SK-N-SH (cell line): Measurements from ENCODE around the gene C11orf91. TPM values are rescaled to one million over a fixed set of nuclear protein-coding genes. Genes with fewer than 3 reads are reported as not detected.
A peak's percentile ranks its signal among the peaks of the same experiment; 100 is the strongest.

ENCODE experiments used
- CTCF ChIA-PET: fragments of 300-600, 350-600 bp; formaldehyde crosslinking; extraction: SDS; loops from one replicate; lab custom pipeline; 2021; lab: Yijun Ruan, JAX
- POLR2A ChIA-PET: fragments of 350-600 bp; sonication (Branson Sonifier 250); formaldehyde crosslinking; extraction: SDS; loops from one replicate; lab custom pipeline; 2020; ENCODE audit warnings: antibody characterized with exemption, inconsistent platforms; lab: Yijun Ruan, JAX
- DNase-seq: peaks from one replicate; pipeline ENCODE4 v3.0.0; 2012
- H2AFZ ChIP-seq: fragments of 200-600 bp; sonication (generic); 2 replicates; pipeline ENCODE4 v1.8.1; 2016; ENCODE audit warnings: antibody characterized with exemption, mild to moderate bottlenecking, low read depth
- H3F3A ChIP-seq: fragments of 200-600 bp; sonication (generic); replicated peaks from 2 replicates; pipeline ENCODE3; 2016; ENCODE audit warnings: antibody characterized with exemption, mild to moderate bottlenecking; ENCODE audit not compliant: insufficient read depth
- H3K27ac ChIP-seq, 2 experiments: fragments of 200-500 bp in 1 of 2; fragments of 200-600 bp in 1 of 2; sonication (Bioruptor generic) in 1 of 2; sonication (generic), shearing (Covaris generic) in 1 of 2; 2 replicates each; pipeline versions ENCODE4 v1.5.1 to v1.6.1; 2014 to 2016; ENCODE audit warnings: low read depth in 2 of 2, inconsistent platforms in 1 of 2, low read length in 1 of 2, mild to moderate bottlenecking in 1 of 2, mixed read lengths in 1 of 2
- H3K27me3 ChIP-seq: fragments of 200-600 bp; sonication (generic), shearing (Covaris generic); 2 replicates; pipeline ENCODE4 v1.6.1; 2016; ENCODE audit warnings: mixed run types; ENCODE audit not compliant: insufficient read depth
- H3K36me3 ChIP-seq, 2 experiments: fragments of 200-500 bp in 1 of 2; fragments of 200-600 bp in 1 of 2; sonication (Bioruptor generic) in 1 of 2; sonication (generic) in 1 of 2; replicated peaks in 1 of 2; 2 replicates each; pipeline versions ENCODE3 to v1.5.1; 2014 to 2016; ENCODE audit warnings: low read length in 1 of 2, mild to moderate bottlenecking in 1 of 2; ENCODE audit not compliant: insufficient read depth in 2 of 2, control insufficient read depth in 1 of 2
- H3K4me1 ChIP-seq, 2 experiments: fragments of 200-500 bp in 1 of 2; fragments of 200-600 bp in 1 of 2; sonication (Bioruptor generic) in 1 of 2; sonication (generic), shearing (Covaris generic) in 1 of 2; 2 replicates each; pipeline versions ENCODE4 v1.5.1 to v1.6.1; 2014 to 2016; ENCODE audit warnings: low read depth in 1 of 2, low read length in 1 of 2, mixed run types in 1 of 2; ENCODE audit not compliant: insufficient read depth in 2 of 2, control insufficient read depth in 1 of 2
- H3K4me2 ChIP-seq: fragments of 200-600 bp; sonication (generic), shearing (Covaris generic); 2 replicates; pipeline ENCODE4 v1.6.1; 2017; ENCODE audit warnings: mixed run types
- H3K4me3 ChIP-seq, 2 experiments: fragments of 200-500 bp in 1 of 2; fragments of 200-600 bp in 1 of 2; sonication (Bioruptor generic) in 1 of 2; sonication (generic), shearing (Covaris generic) in 1 of 2; 2 replicates each; pipeline versions ENCODE4 v1.5.1 to v1.8.1; 2014 to 2016; ENCODE audit warnings: low read depth in 2 of 2, inconsistent platforms in 1 of 2, low read length in 1 of 2, mild to moderate bottlenecking in 1 of 2, mixed read lengths in 1 of 2, moderate library complexity in 1 of 2
- H3K79me2 ChIP-seq: fragments of 200-600 bp; sonication (generic); 2 replicates; pipeline ENCODE4 v1.8.1; 2017; ENCODE audit warnings: mild to moderate bottlenecking; ENCODE audit not compliant: insufficient read depth
- H3K9ac ChIP-seq: fragments of 200-600 bp; sonication (generic); 2 replicates; pipeline ENCODE4 v1.6.1; 2017; ENCODE audit warnings: mixed run types
- H3K9me2 ChIP-seq: fragments of 200-600 bp; sonication (generic); 2 replicates; pipeline ENCODE4 v1.6.1; 2017; ENCODE audit warnings: mixed run types
- H3K9me3 ChIP-seq: fragments of 200-600 bp; sonication (generic); 2 replicates; pipeline ENCODE4 v1.6.1; 2017; ENCODE audit warnings: mixed run types, mild to moderate bottlenecking, moderate library complexity
- H4K20me1 ChIP-seq: fragments of 200-600 bp; sonication (generic); 2 replicates; pipeline ENCODE4 v1.6.1; 2017; ENCODE audit warnings: mild to moderate bottlenecking, mixed run types; ENCODE audit not compliant: insufficient read depth
- CHD2 ChIP-seq: fragments of 150-350 bp; IDR thresholded peaks from 2 replicates; pipeline ENCODE4 v1.6.1; 2018; ENCODE audit warnings: low read length; ENCODE audit not compliant: partially characterized antibody
- CTCF ChIP-seq: fragments of 200-600 bp; sonication (generic); IDR thresholded peaks from 2 replicates; pipeline ENCODE4 v1.6.1; 2017; ENCODE audit warnings: antibody characterized with exemption, mild to moderate bottlenecking, moderate library complexity
- ELF1 ChIP-seq: IDR thresholded peaks from 2 replicates; pipeline ENCODE4 v1.4.0; 2012
- EP300 ChIP-seq, 2 experiments: IDR thresholded peaks; 2 replicates each; pipeline versions ENCODE4 v1.4.0 to v1.6.1; 2012; ENCODE audit warnings: borderline replicate concordance in 1 of 2, low read depth in 1 of 2, low read length in 1 of 2
- EZH2phosphoT487 ChIP-seq: fragments of 200-600 bp; sonication (generic); IDR thresholded peaks from 2 replicates; pipeline ENCODE4 v1.6.1; 2017; ENCODE audit warnings: low read depth, mixed run types, mild to moderate bottlenecking, antibody characterized with exemption, moderate library complexity, borderline replicate concordance
- FOSL2 ChIP-seq: IDR thresholded peaks from 2 replicates; pipeline ENCODE4 v1.4.0; 2012; ENCODE audit warnings: low read depth, mild to moderate bottlenecking, moderate library complexity, borderline replicate concordance
- FOXJ3 ChIP-seq: sonication (generic); formaldehyde crosslinking; IDR thresholded peaks from 2 replicates; pipeline ENCODE4 v1.5.1; 2020; ENCODE audit warnings: mild to moderate bottlenecking, missing genetic modification reagents
- GATA2 ChIP-seq: sonication (generic); formaldehyde crosslinking; IDR thresholded peaks from 2 replicates; pipeline ENCODE4 v1.5.0; 2020; ENCODE audit warnings: mild to moderate bottlenecking, missing genetic modification reagents
- MEF2A ChIP-seq: IDR thresholded peaks from 2 replicates; pipeline ENCODE4 v1.4.0; 2012; ENCODE audit warnings: low read depth, borderline replicate concordance
- NFIC ChIP-seq: IDR thresholded peaks from 2 replicates; pipeline ENCODE4 v1.4.0; 2012; ENCODE audit warnings: borderline replicate concordance
- NRF1 ChIP-seq: IDR thresholded peaks from 2 replicates; pipeline ENCODE4 v1.6.1; 2012; ENCODE audit warnings: low read depth, mild to moderate bottlenecking, low read length
- POLR2AphosphoS5 ChIP-seq: IDR thresholded peaks from 2 replicates; pipeline ENCODE4 v1.6.1; 2012; ENCODE audit warnings: low read depth, low read length
- RAD21 ChIP-seq: IDR thresholded peaks from 2 replicates; pipeline ENCODE4 v1.6.1; 2012; ENCODE audit warnings: mild to moderate bottlenecking, low read length
- RCOR1 ChIP-seq: fragments of 150-350 bp; IDR thresholded peaks from 2 replicates; pipeline ENCODE4 v1.6.1; 2017; ENCODE audit warnings: antibody characterized with exemption, low read length
- SIN3A ChIP-seq: IDR thresholded peaks from 2 replicates; pipeline ENCODE4 v1.6.1; 2012; ENCODE audit warnings: low read depth, mild to moderate bottlenecking, low read length, moderate library complexity, borderline replicate concordance
- SMC3 ChIP-seq: IDR thresholded peaks from 2 replicates; pipeline ENCODE4 v1.6.1; 2012; ENCODE audit warnings: low read depth, low read length, improper control_type of control experiment
- TAF1 ChIP-seq: IDR thresholded peaks from 2 replicates; pipeline ENCODE4 v1.6.1; 2012; ENCODE audit warnings: low read depth, mild to moderate bottlenecking, low read length, moderate library complexity, borderline replicate concordance
- WGBS: methylation state at CpG from one replicate; pipeline ENCODE4 v1.1.6; 2017; ENCODE audit warnings: low lambda C conversion rate; 5-methylcytosine and 5-hydroxymethylcytosine counted together
- polyA plus RNA-seq, 3 experiments: library from polyadenylated mRNA; depleted of rRNA; stranded (reverse); fragments of >200 nt; gene quantifications; 2 replicates each; pipeline ENCODE4 v1.2.3, GENCODE V29; 2012
- TF ChIP-seq, protein P1 (sequence below): IDR thresholded peaks from 2 replicates; pipeline ENCODE4 v1.4.0; 2012; ENCODE audit warnings: low read depth

Gene C11orf91
- polyA plus RNA-seq, 1 of the 3 experiments (the other 2 are of a cell fraction), result 0.15 TPM

- no peak overlapping the region for H3K4me3 ChIP-seq
- 89% methylated on average over 5 of the region's 5 CpGs for WGBS
- H3K27ac ChIP-seq, result peak overlapping the region in 1 of 2 experiments; percentile 98; a peak in 2 of 4 replicates
- peaks cover 62% of the 10 kb centered on the region for H3F3A ChIP-seq
- TF ChIP-seq NRF1 (no peak), MEF2A (no peak), EZH2phosphoT487 (no peak), NFIC (no peak), EP300 (IDR thresholded peaks at IDR 0.05; ENCODE audit: borderline replicate concordance in 1 of 2, low read depth in 1 of 2, low read length in 1 of 2) (no peak), GATA2 (CRISPR knock-in tag) (no peak), SMC3 (no peak), TAF1 (no peak), POLR2AphosphoS5 (no peak), CHD2 (no peak), SIN3A (no peak), FOXJ3 (CRISPR knock-in tag) (no peak), RAD21 (no peak), ELF1 (no peak), CTCF (no peak), RCOR1 (no peak), FOSL2 (no peak)
- TF ChIP-seq, protein P1, sequence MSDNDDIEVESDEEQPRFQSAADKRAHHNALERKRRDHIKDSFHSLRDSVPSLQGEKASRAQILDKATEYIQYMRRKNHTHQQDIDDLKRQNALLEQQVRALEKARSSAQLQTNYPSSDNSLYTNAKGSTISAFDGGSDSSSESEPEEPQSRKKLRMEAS, result no peak
- no peak for DNase-seq
- peaks cover 100% of the 10 kb centered on the region for H3K79me2 ChIP-seq
- CTCF ChIA-PET, result interaction anchor here (0.7 to 1.7 kb wide), 2 partner anchors 86 to 107 kb away, joined by 3 to 4 read pairs; no protein-coding TSS in a partner anchor
- H3K9me2 ChIP-seq, result no peaks in the 10 kb centered on the region
- peaks cover 60% of the 10 kb centered on the region for H4K20me1 ChIP-seq
- peak overlapping the region; percentile 74; the same call in 1 of the 2 replicates for H3K9ac ChIP-seq
- POLR2A ChIA-PET, result no interaction called here
- peaks cover 28 to 48% of the 10 kb centered on the region in 2 experiments for H3K36me3 ChIP-seq
- no peaks in the 10 kb centered on the region for H3K27me3 ChIP-seq
- H3K4me1 ChIP-seq, result peaks cover 0 to 53% of the 10 kb centered on the region in 2 experiments
- H2AFZ ChIP-seq, result no peak overlapping the region
- no peaks in the 10 kb centered on the region for H3K9me3 ChIP-seq
- H3K4me2 ChIP-seq, result peak overlapping the region; percentile 23
These were observed 21.4 kb upstream of the C11orf91 start for GRCh38 chr11:33721984-33722383.
